Coronary artery (tissue), 2 donors: Measurements from ENCODE around the gene WDR59.

Source experiments
- DNase-seq: peaks from one replicate; pipeline ENCODE4 v3.0.0-alpha.2; 2017; ENCODE audit warnings: low spot score
- H3K27ac ChIP-seq, 2 donors: fragments of 200-600 bp; sonication (generic); one replicate each; pipeline ENCODE4 v1.5.1; 2016 to 2019
- H3K4me3 ChIP-seq: fragments of 200-600 bp; sonication (generic); 2 replicates; pipeline ENCODE4 v1.5.1; 2016; ENCODE audit warnings: mild to moderate bottlenecking, moderate library complexity
- CTCF ChIP-seq: fragments of 200-600 bp; sonication (generic); IDR thresholded peaks from one replicate; pipeline ENCODE4 v1.5.1; 2019; ENCODE audit warnings: antibody characterized with exemption

WDR59 gene

GRCh38 chr16:74999609-75000480 is 14.9 kb upstream of the WDR59 start:
- peak overlapping the region; percentile 96 for H3K4me3 ChIP-seq
- no peak for DNase-seq
- peak overlapping the region; percentile 70 to 92 for H3K27ac ChIP-seq
- TF ChIP-seq CTCF, result no peak

GRCh38 chr16:74999219-74999608 is 14.3 kb upstream of the WDR59 start:
- no peak for TF ChIP-seq CTCF
- peak overlapping the region; percentile 96 for H3K4me3 ChIP-seq
- H3K27ac ChIP-seq, result peak overlapping the region; percentile 70 to 92
- no peak for DNase-seq

DNA sequence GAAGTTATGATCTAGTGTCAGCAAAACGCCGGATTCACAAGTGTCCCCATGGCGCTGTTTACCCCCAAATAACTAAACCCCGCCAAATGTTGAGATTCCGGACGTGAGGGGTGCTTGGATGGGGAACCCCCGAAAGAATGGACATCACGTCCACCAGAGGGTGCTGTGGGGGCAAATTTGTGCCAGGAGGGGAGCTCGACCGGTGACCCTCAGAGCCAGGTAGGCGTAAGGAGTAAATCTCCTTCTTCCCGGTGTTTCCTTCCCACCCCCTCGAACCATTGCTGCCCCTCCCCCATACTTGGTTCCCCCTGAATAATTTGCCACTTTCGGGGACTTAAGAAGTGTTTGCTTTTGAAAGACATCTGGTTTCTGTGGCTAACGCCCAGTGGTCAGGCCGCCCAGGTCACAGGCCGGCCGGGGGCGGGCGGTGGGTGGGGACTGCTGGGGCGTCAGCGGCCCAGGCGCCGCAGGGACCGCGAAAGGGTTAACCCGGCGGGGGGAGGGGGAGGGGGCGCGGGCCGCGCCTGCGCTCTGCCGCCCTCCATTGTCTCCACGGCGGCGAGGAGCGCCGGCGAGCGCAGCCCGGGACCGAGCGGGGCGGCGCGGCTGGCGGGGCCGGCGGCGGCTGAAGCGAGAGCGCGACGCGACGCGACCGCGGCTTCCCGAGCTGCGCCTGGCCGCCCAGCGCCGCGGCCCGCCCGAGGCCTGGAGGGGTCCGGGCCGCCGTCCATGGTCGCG is 13.7 kb upstream of the WDR59 start, which contains the start of gene ZNRF1:
ZNRF1 (plus strand) TSS at position 544 of the 738 bp plus-strand sequence. CDS start 648 bp downstream, outside the sequence.
- TF ChIP-seq CTCF, result peak; percentile 59
- Histone ChIP-seq H3K27ac (peak within 1 kb of the TSS; percentile 70 to 92), H3K4me3 (peak within 1 kb of the TSS; percentile 96)
- DNase-seq, result peak; percentile 86

DNA sequence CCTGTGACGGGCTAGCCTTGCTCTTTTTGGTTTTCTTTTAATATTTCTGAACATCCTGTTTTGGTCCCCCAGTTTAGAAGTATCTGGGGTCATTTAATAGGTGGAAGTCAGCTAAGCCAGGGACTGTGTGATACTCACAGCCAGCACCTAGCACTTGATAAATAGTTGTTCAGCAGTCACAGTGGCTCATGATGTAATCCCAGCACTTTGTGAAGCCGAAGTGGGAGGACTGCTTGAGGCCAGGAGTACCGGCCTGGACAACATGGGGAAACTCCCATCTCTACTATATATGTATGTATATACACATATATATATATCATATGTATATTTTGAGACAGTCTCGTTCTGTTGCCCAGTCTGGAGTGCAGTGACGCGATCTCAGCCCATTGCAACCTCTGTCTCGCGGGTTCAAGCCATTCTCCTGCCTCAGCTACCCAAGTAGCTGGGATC is 12.1 kb upstream of the WDR59 start:
- no peak overlapping the region for H3K4me3 ChIP-seq

DNA sequence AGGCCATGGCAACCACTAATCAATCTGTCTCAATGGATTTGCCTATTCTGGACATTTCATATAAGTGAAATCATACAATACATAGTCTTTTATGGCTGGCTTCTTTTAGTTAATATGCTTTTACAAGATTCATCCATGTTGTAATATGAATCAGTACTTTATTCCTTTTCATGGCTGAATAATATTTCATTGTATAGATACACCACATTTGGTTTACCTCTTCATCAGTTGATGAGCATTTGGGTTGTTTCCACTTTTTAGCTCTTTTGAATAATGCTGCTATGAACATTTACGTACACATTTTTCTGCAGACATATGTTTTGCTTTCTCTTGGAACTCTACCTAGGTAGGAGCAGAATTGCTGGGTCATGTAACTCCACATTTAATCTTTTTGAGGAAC is 11.1 kb upstream of the WDR59 start:
- TF ChIP-seq CTCF, result no peak
- no peak for DNase-seq

More for the DNA sequence above, 12.1 kb upstream of the WDR59 start:
- peak; percentile 56 for DNase-seq
- TF ChIP-seq CTCF, result no peak
- no peak overlapping the region for H3K27ac ChIP-seq

GRCh38 chr16:74991593-74992403 is 6.9 kb upstream of the WDR59 start:
- no peak for TF ChIP-seq CTCF
- H3K4me3 ChIP-seq, result no peak overlapping the region
- no peak overlapping the region for H3K27ac ChIP-seq
- DNase-seq, result no peak

More for the DNA sequence above, 11.1 kb upstream of the WDR59 start:
- no peak overlapping the region for H3K27ac ChIP-seq
- no peak overlapping the region for H3K4me3 ChIP-seq
